ENCODE data around the gene ZDHHC14. TPM values are rescaled to one million over a fixed set of nuclear protein-coding genes. Genes with fewer than 3 reads are reported as not detected.

Gene ZDHHC14
- total and polyA plus RNA-seq, 2 experiments from 2014 or later: 3.0 to 7.4 TPM

GRCh38 chr6:157608221-157609075, 227.5 kb downstream of the ZDHHC14 start:
- Mint-ChIP-seq H3K27me3 (ENCODE audit: insufficient read depth, low read depth, poor library complexity) (peaks cover 11% of the 10 kb centered on the region), H3K4me1 (peaks cover 39% of the 10 kb centered on the region), H3K4me3 (no peak overlapping the region), H3K36me3 (ENCODE audit: low read depth) (no peaks in the 10 kb centered on the region; the same call in 2 of the 3 replicates), H3K9me3 (no peaks in the 10 kb centered on the region), H3K27ac (no peak overlapping the region)
- H3K36me3 ChIP-seq (ENCODE audit: insufficient read depth): no peaks in the 10 kb centered on the region
- H3K9me2 ChIP-seq (ENCODE audit: insufficient read depth): no peaks in the 10 kb centered on the region
- no peaks in the 10 kb centered on the region for H3K27me3 ChIP-seq (ENCODE audit: insufficient read depth)
- H3K4me3 ChIP-seq: no peak overlapping the region
- no peak overlapping the region for H2AFZ ChIP-seq
- no peak for TF ChIP-seq STAT1 (IDR thresholded peaks at IDR 0.05; ENCODE audit: unreplicated experiment)
- TF ChIP-seq ZNF114 (CRISPR knock-in tag; IDR thresholded peaks at IDR 0.05): no peak
- TF ChIP-seq, protein P1, sequence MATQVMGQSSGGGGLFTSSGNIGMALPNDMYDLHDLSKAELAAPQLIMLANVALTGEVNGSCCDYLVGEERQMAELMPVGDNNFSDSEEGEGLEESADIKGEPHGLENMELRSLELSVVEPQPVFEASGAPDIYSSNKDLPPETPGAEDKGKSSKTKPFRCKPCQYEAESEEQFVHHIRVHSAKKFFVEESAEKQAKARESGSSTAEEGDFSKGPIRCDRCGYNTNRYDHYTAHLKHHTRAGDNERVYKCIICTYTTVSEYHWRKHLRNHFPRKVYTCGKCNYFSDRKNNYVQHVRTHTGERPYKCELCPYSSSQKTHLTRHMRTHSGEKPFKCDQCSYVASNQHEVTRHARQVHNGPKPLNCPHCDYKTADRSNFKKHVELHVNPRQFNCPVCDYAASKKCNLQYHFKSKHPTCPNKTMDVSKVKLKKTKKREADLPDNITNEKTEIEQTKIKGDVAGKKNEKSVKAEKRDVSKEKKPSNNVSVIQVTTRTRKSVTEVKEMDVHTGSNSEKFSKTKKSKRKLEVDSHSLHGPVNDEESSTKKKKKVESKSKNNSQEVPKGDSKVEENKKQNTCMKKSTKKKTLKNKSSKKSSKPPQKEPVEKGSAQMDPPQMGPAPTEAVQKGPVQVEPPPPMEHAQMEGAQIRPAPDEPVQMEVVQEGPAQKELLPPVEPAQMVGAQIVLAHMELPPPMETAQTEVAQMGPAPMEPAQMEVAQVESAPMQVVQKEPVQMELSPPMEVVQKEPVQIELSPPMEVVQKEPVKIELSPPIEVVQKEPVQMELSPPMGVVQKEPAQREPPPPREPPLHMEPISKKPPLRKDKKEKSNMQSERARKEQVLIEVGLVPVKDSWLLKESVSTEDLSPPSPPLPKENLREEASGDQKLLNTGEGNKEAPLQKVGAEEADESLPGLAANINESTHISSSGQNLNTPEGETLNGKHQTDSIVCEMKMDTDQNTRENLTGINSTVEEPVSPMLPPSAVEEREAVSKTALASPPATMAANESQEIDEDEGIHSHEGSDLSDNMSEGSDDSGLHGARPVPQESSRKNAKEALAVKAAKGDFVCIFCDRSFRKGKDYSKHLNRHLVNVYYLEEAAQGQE (IDR thresholded peaks at IDR 0.05; ENCODE audit: unreplicated experiment): no peak
- TF ChIP-seq JUNB (IDR thresholded peaks at IDR 0.05; ENCODE audit: unreplicated experiment): no peak
- TF ChIP-seq, protein P2, sequence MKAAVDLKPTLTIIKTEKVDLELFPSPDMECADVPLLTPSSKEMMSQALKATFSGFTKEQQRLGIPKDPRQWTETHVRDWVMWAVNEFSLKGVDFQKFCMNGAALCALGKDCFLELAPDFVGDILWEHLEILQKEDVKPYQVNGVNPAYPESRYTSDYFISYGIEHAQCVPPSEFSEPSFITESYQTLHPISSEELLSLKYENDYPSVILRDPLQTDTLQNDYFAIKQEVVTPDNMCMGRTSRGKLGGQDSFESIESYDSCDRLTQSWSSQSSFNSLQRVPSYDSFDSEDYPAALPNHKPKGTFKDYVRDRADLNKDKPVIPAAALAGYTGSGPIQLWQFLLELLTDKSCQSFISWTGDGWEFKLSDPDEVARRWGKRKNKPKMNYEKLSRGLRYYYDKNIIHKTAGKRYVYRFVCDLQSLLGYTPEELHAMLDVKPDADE (IDR thresholded peaks at IDR 0.05): no peak
- no peak for TF ChIP-seq EZH2phosphoT487 (IDR thresholded peaks at IDR 0.05; ENCODE audit: unreplicated experiment)
- no peak for TF ChIP-seq ZNF331 (CRISPR knock-in tag; IDR thresholded peaks at IDR 0.05; ENCODE audit: low read depth)
- no peak for TF ChIP-seq EZH2 (IDR thresholded peaks at IDR 0.05; ENCODE audit: low read depth, unreplicated experiment)
- no peak for TF ChIP-seq CREB1 (CRISPR knock-in tag; IDR thresholded peaks at IDR 0.05; ENCODE audit: low read depth)
- TF ChIP-seq NANOG (IDR thresholded peaks at IDR 0.05; ENCODE audit: borderline replicate concordance): no peak
- no peak for TF ChIP-seq POLR2AphosphoS5 (IDR thresholded peaks at IDR 0.05; ENCODE audit: low read depth)
- TF ChIP-seq, protein P3, sequence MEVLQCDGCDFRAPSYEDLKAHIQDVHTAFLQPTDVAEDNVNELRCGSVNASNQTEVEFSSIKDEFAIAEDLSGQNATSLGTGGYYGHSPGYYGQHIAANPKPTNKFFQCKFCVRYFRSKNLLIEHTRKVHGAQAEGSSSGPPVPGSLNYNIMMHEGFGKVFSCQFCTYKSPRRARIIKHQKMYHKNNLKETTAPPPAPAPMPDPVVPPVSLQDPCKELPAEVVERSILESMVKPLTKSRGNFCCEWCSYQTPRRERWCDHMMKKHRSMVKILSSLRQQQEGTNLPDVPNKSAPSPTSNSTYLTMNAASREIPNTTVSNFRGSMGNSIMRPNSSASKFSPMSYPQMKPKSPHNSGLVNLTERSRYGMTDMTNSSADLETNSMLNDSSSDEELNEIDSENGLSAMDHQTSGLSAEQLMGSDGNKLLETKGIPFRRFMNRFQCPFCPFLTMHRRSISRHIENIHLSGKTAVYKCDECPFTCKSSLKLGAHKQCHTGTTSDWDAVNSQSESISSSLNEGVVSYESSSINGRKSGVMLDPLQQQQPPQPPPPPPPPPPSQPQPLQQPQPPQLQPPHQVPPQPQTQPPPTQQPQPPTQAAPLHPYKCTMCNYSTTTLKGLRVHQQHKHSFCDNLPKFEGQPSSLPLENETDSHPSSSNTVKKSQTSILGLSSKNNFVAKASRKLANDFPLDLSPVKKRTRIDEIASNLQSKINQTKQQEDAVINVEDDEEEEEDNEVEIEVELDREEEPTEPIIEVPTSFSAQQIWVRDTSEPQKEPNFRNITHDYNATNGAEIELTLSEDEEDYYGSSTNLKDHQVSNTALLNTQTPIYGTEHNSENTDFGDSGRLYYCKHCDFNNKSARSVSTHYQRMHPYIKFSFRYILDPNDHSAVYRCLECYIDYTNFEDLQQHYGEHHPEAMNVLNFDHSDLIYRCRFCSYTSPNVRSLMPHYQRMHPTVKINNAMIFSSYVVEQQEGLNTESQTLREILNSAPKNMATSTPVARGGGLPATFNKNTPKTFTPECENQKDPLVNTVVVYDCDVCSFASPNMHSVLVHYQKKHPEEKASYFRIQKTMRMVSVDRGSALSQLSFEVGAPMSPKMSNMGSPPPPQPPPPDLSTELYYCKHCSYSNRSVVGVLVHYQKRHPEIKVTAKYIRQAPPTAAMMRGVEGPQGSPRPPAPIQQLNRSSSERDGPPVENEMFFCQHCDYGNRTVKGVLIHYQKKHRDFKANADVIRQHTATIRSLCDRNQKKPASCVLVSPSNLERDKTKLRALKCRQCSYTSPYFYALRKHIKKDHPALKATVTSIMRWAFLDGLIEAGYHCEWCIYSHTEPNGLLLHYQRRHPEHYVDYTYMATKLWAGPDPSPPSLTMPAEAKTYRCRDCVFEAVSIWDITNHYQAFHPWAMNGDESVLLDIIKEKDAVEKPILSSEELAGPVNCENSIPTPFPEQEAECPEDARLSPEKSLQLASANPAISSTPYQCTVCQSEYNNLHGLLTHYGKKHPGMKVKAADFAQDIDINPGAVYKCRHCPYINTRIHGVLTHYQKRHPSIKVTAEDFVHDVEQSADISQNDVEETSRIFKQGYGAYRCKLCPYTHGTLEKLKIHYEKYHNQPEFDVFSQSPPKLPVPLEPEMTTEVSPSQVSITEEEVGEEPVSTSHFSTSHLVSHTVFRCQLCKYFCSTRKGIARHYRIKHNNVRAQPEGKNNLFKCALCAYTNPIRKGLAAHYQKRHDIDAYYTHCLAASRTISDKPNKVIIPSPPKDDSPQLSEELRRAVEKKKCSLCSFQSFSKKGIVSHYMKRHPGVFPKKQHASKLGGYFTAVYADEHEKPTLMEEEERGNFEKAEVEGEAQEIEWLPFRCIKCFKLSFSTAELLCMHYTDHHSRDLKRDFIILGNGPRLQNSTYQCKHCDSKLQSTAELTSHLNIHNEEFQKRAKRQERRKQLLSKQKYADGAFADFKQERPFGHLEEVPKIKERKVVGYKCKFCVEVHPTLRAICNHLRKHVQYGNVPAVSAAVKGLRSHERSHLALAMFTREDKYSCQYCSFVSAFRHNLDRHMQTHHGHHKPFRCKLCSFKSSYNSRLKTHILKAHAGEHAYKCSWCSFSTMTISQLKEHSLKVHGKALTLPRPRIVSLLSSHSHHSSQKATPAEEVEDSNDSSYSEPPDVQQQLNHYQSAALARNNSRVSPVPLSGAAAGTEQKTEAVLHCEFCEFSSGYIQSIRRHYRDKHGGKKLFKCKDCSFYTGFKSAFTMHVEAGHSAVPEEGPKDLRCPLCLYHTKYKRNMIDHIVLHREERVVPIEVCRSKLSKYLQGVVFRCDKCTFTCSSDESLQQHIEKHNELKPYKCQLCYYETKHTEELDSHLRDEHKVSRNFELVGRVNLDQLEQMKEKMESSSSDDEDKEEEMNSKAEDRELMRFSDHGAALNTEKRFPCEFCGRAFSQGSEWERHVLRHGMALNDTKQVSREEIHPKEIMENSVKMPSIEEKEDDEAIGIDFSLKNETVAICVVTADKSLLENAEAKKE (CRISPR knock-in tag; IDR thresholded peaks at IDR 0.05): no peak
- TF ChIP-seq, protein P4, sequence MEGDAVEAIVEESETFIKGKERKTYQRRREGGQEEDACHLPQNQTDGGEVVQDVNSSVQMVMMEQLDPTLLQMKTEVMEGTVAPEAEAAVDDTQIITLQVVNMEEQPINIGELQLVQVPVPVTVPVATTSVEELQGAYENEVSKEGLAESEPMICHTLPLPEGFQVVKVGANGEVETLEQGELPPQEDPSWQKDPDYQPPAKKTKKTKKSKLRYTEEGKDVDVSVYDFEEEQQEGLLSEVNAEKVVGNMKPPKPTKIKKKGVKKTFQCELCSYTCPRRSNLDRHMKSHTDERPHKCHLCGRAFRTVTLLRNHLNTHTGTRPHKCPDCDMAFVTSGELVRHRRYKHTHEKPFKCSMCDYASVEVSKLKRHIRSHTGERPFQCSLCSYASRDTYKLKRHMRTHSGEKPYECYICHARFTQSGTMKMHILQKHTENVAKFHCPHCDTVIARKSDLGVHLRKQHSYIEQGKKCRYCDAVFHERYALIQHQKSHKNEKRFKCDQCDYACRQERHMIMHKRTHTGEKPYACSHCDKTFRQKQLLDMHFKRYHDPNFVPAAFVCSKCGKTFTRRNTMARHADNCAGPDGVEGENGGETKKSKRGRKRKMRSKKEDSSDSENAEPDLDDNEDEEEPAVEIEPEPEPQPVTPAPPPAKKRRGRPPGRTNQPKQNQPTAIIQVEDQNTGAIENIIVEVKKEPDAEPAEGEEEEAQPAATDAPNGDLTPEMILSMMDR (conservative IDR thresholded peaks at IDR 0.05; ENCODE audit: low read depth in 2 of 2): no peak
- peaks cover 25% of the 10 kb centered on the region for H3K4me1 ChIP-seq (ENCODE audit: insufficient read depth)
- 0 out of 2 replicates have a peak overlapping the region, but pooled peaks have one; percentile 22 for H3K4me2 ChIP-seq
- DNase-seq (ENCODE audit: low spot score): no peak
- no peak overlapping the region; the same call in 1 of the 2 replicates for H3K27ac ChIP-seq (ENCODE audit: low read depth)
- H3K79me2 ChIP-seq (replicated peaks; ENCODE audit: insufficient read depth): no peaks in the 10 kb centered on the region
- no peak for ATAC-seq
- H4K20me1 ChIP-seq (replicated peaks; ENCODE audit: insufficient read depth): no peaks in the 10 kb centered on the region
- H3F3A ChIP-seq (replicated peaks; ENCODE audit: low read depth): no peaks in the 10 kb centered on the region
